ENCODE data around the gene CSDE1.

Gene CSDE1

GRCh38 chr1:114749835-114750234 is 7.9 kb downstream of the CSDE1 start:
- Histone ChIP-seq H3K4me3 (ENCODE audit: low read length) (no peak overlapping the region), H3K9me2 (replicated peaks; ENCODE audit: control insufficient read depth, low read length) (no peaks in the 10 kb centered on the region), H3K27me3 (ENCODE audit: control insufficient read depth, low read length) (no peaks in the 10 kb centered on the region), H4K20me1 (ENCODE audit: control insufficient read depth, insufficient read depth, low read depth, low read length) (peaks cover 33% of the 10 kb centered on the region), H3K4me2 (ENCODE audit: low read length) (no peak overlapping the region), H3K9me3 (ENCODE audit: control insufficient read depth, insufficient read depth, low read length) (no peaks in the 10 kb centered on the region), H3K36me3 (ENCODE audit: control insufficient read depth, low read length) (peaks cover 94% of the 10 kb centered on the region), H3K4me1 (ENCODE audit: control insufficient read depth, low read length) (peaks cover 23% of the 10 kb centered on the region), H3F3A (ENCODE audit: control insufficient read depth, insufficient read depth) (no peaks in the 10 kb centered on the region), H3K79me2 (ENCODE audit: control insufficient read depth, low read length) (peaks cover 100% of the 10 kb centered on the region), H3K27ac (ENCODE audit: low read depth, low read length) (no peak overlapping the region)
- TF ChIP-seq EZH2phosphoT487 (IDR thresholded peaks at IDR 0.05; ENCODE audit: borderline replicate concordance, low read length) (no peak), CTCF (IDR thresholded peaks at IDR 0.05; ENCODE audit: low read depth, low read length, poor library complexity, severe bottlenecking) (no peak)

- Histone ChIP-seq H3K4me1 (ENCODE audit: control insufficient read depth, low read length) (no peaks in the 10 kb centered on the region), H3F3A (ENCODE audit: control insufficient read depth, insufficient read depth) (no peaks in the 10 kb centered on the region), H4K20me1 (ENCODE audit: control insufficient read depth, insufficient read depth, low read depth, low read length) (peaks cover 15% of the 10 kb centered on the region; the same call in 1 of the 2 replicates), H3K27ac (ENCODE audit: low read depth, low read length) (no peak overlapping the region), H3K27me3 (ENCODE audit: control insufficient read depth, low read length) (no peaks in the 10 kb centered on the region), H3K79me2 (ENCODE audit: control insufficient read depth, low read length) (peaks cover 100% of the 10 kb centered on the region), H3K4me3 (ENCODE audit: low read length) (no peak overlapping the region), H3K9me2 (replicated peaks; ENCODE audit: control insufficient read depth, low read length) (no peaks in the 10 kb centered on the region), H3K4me2 (ENCODE audit: low read length) (no peak overlapping the region), H3K36me3 (ENCODE audit: control insufficient read depth, low read length) (peaks cover 94% of the 10 kb centered on the region), H3K9me3 (ENCODE audit: control insufficient read depth, insufficient read depth, low read length) (no peaks in the 10 kb centered on the region)
- TF ChIP-seq EZH2phosphoT487 (IDR thresholded peaks at IDR 0.05; ENCODE audit: borderline replicate concordance, low read length) (no peak), CTCF (IDR thresholded peaks at IDR 0.05; ENCODE audit: low read depth, low read length, poor library complexity, severe bottlenecking) (no peak)
Measured at GRCh38 chr1:114746450-114747121, 11.2 kb downstream of the CSDE1 start.

- no peak for TF ChIP-seq CTCF (IDR thresholded peaks at IDR 0.05; ENCODE audit: low read depth, low read length, poor library complexity, severe bottlenecking)
- TF ChIP-seq EZH2phosphoT487 (IDR thresholded peaks at IDR 0.05; ENCODE audit: borderline replicate concordance, low read length) = no peak
- Histone ChIP-seq H3K36me3 (ENCODE audit: control insufficient read depth, low read length) (peaks cover 96% of the 10 kb centered on the region), H4K20me1 (ENCODE audit: control insufficient read depth, insufficient read depth, low read depth, low read length) (peaks cover 14% of the 10 kb centered on the region; the same call in 1 of the 2 replicates)
Measured at GRCh38 chr1:114745291-114745690, 12.5 kb downstream of the CSDE1 start.

More at GRCh38 chr1:114745291-114745690, 12.5 kb downstream of the CSDE1 start:
- Histone ChIP-seq H3K4me1 (ENCODE audit: control insufficient read depth, low read length) (no peaks in the 10 kb centered on the region), H3K27me3 (ENCODE audit: control insufficient read depth, low read length) (no peaks in the 10 kb centered on the region), H3K9me2 (replicated peaks; ENCODE audit: control insufficient read depth, low read length) (no peaks in the 10 kb centered on the region), H3K9me3 (ENCODE audit: control insufficient read depth, insufficient read depth, low read length) (no peaks in the 10 kb centered on the region), H3K27ac (ENCODE audit: low read depth, low read length) (no peak overlapping the region), H3K4me2 (ENCODE audit: low read length) (no peak overlapping the region), H3F3A (ENCODE audit: control insufficient read depth, insufficient read depth) (no peaks in the 10 kb centered on the region), H3K79me2 (ENCODE audit: control insufficient read depth, low read length) (peaks cover 100% of the 10 kb centered on the region), H3K4me3 (ENCODE audit: low read length) (no peak overlapping the region)
